ENCODE results near the gene CDKN3.
"Not testable (repeated sequence)": the region's sequence is repeated elsewhere in the genome, so short reads cannot be mapped to it uniquely, and the experiment has no call there.

Gene CDKN3

GRCh38 chr14:54423991-54424390, 27.2 kb downstream of the CDKN3 start:
- no peak for DNase-seq (ENCODE audit: low read depth, low spot score)

GRCh38 chr14:54424479-54424901, 27.7 kb downstream of the CDKN3 start:
- no peak for DNase-seq (ENCODE audit: low read depth, low spot score)

- DNase-seq (ENCODE audit: low read depth, low spot score), result no peak
These were observed 28.3 kb downstream of the CDKN3 start for GRCh38 chr14:54425068-54425467.

- DNase-seq (ENCODE audit: low read depth, low spot score), result no peak
These were observed 28.9 kb downstream of the CDKN3 start for GRCh38 chr14:54425537-54426274.

- DNase-seq (ENCODE audit: low read depth, low spot score), result no peak
These were observed 31.1 kb downstream of the CDKN3 start for GRCh38 chr14:54427871-54428270.

GRCh38 chr14:54428527-54428926, 31.7 kb downstream of the CDKN3 start:
- no peak for DNase-seq (ENCODE audit: low read depth, low spot score)

GRCh38 chr14:54435500-54435981, 38.7 kb downstream of the CDKN3 start:
- no peak for DNase-seq (ENCODE audit: low read depth, low spot score)

- not testable (repeated sequence) for DNase-seq (ENCODE audit: low read depth, low spot score)
These were observed 41.1 kb downstream of the CDKN3 start for GRCh38 chr14:54437954-54438353.

- DNase-seq (ENCODE audit: low read depth, low spot score), result peak; percentile 23
These were observed 41.9 kb downstream of the CDKN3 start for GRCh38 chr14:54438703-54439102.

- no peak for DNase-seq (ENCODE audit: low read depth, low spot score)
These were observed 43.2 kb downstream of the CDKN3 start for GRCh38 chr14:54440037-54440436.

GRCh38 chr14:54440476-54440872, 43.7 kb downstream of the CDKN3 start:
- no peak for DNase-seq (ENCODE audit: low read depth, low spot score)

- DNase-seq (ENCODE audit: low read depth, low spot score), result peak; percentile 52
These were observed 44.4 kb downstream of the CDKN3 start, which contains the start of gene CNIH1 for GRCh38 chr14:54440873-54441868. TSS of gene CNIH1 (minus strand) at chr14:54441374. CDS start at chr14:54441327, 47 bp downstream.

GRCh38 chr14:54442961-54443360, 46.2 kb downstream of the CDKN3 start:
- not testable (repeated sequence) for DNase-seq (ENCODE audit: low read depth, low spot score)

- no peak for DNase-seq (ENCODE audit: low read depth, low spot score)
These were observed 47.2 kb downstream of the CDKN3 start for GRCh38 chr14:54443981-54444380.

GRCh38 chr14:54444681-54445080, 47.9 kb downstream of the CDKN3 start:
- DNase-seq (ENCODE audit: low read depth, low spot score), result no peak

GRCh38 chr14:54446161-54446693, 49.4 kb downstream of the CDKN3 start:
- DNase-seq (ENCODE audit: low read depth, low spot score), result no peak

- no peak for DNase-seq (ENCODE audit: low read depth, low spot score)
These were observed 50.5 kb downstream of the CDKN3 start for GRCh38 chr14:54447231-54447692.

- DNase-seq (ENCODE audit: low read depth, low spot score), result no peak
These were observed 53.7 kb downstream of the CDKN3 start for GRCh38 chr14:54450535-54450934.

GRCh38 chr14:54451121-54451601, 54.4 kb downstream of the CDKN3 start:
- DNase-seq (ENCODE audit: low read depth, low spot score), result no peak

GRCh38 chr14:54451961-54452360, 55.2 kb downstream of the CDKN3 start:
- DNase-seq (ENCODE audit: low read depth, low spot score), result no peak

- DNase-seq (ENCODE audit: low read depth, low spot score), result no peak
These were observed 56.4 kb downstream of the CDKN3 start for GRCh38 chr14:54453252-54453651.

GRCh38 chr14:54453990-54454389, 57.2 kb downstream of the CDKN3 start:
- DNase-seq (ENCODE audit: low read depth, low spot score), result not testable (repeated sequence)

Measured in iPS DF 19.7 (cell line).